A673 (cell line): ENCODE data around the gene STX18.
A peak's percentile ranks its signal among the peaks of the same experiment; 100 is the strongest.

Source experiments
- CTCF ChIP-seq: fragments of 300-800, 200-600 bp; sonication (generic); conservative IDR thresholded peaks from 2 replicates; pipeline ENCODE4 v1.5.1; 2017; ENCODE audit warnings: low read depth, mild to moderate bottlenecking, antibody characterized with exemption, low read length, moderate library complexity, mixed read lengths
- EZH2 ChIP-seq: fragments of 200-600 bp; sonication (generic); IDR thresholded peaks from 2 replicates; pipeline ENCODE4 v1.6.1; 2017; ENCODE audit warnings: borderline replicate concordance, low read depth, mild to moderate bottlenecking, mixed read lengths, antibody characterized with exemption, low read length; ENCODE audit not compliant: poor library complexity, severe bottlenecking

- TF ChIP-seq EZH2 (peak; percentile 52), CTCF (no peak)
These were observed 154.1 kb downstream of the STX18 start for GRCh38 chr4:4387531-4388310.
